AG04450 (cell line): ENCODE measurements around the gene C1orf74. TPM values are rescaled to one million over a fixed set of nuclear protein-coding genes. Genes with fewer than 3 reads are reported as not detected.

Experiments used
- CTCF ChIA-PET: fragments of 300-600, 350-600 bp; formaldehyde crosslinking; extraction: SDS; loops from one replicate; lab custom pipeline; 2022; ENCODE audit warnings: antibody characterized with exemption, inconsistent platforms; lab: Charles Lee
- POLR2A ChIA-PET: fragments of 350-600 bp; formaldehyde crosslinking; extraction: SDS; loops from one replicate; lab custom pipeline; 2021; ENCODE audit warnings: antibody characterized with exemption, inconsistent platforms; lab: Yijun Ruan, JAX
- DNase-seq: peaks from one replicate; pipeline ENCODE4 v3.0.0-alpha.2; 2011; ENCODE audit warnings: low read depth, low spot score
- H3K27ac ChIP-seq: one replicate; pipeline ENCODE4 v1.5.1; 2012; ENCODE audit warnings: low read depth, low read length, control low read depth
- H3K27me3 ChIP-seq: one replicate; pipeline ENCODE4 v1.6.0; 2012; ENCODE audit warnings: low read length; ENCODE audit not compliant: control insufficient read depth, insufficient read depth
- H3K4me3 ChIP-seq: 2 replicates; pipeline ENCODE4 v1.5.1; 2011; ENCODE audit warnings: mild to moderate bottlenecking, low read depth, low read length, control low read depth
- H3K9me3 ChIP-seq: 2 replicates; pipeline ENCODE4 v1.5.1; 2012; ENCODE audit warnings: low read length; ENCODE audit not compliant: control insufficient read depth, insufficient read depth
- polyA plus RNA-seq: library from polyadenylated mRNA; depleted of rRNA; stranded (reverse); fragments of >200 nt; gene quantifications from 2 replicates; pipeline ENCODE4 v1.2.3, GENCODE V29; 2011
- TF ChIP-seq, protein P1 (sequence below): IDR thresholded peaks from 2 replicates; pipeline ENCODE4 v1.5.1; 2011; ENCODE audit warnings: low read depth, low read length, control low read depth, inconsistent platforms

Gene C1orf74
- polyA plus RNA-seq, 1 experiment = 2.2 TPM

DNA sequence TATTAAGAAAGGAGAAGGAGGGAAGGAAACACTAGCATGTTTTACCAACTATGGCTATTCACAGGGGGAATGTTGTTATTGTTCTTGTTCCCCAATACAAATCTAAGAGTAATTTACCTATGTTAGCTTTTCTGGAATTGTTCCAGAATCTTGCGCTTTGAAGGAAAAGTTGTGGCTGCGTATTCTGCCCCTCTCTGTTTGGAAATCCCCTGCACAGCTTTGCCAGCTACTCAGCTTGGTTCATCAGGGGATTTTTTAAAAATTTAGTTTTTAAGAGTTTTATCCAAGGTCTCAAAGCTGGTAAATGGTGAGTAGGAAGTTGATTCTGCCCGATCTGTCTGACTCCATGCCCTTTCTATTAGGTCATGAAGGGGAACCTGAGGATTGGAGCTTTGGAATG is 31.1 kb upstream of the C1orf74 start:
- Histone ChIP-seq H3K9me3 (no peaks in the 10 kb centered on the region), H3K4me3 (no peak overlapping the region), H3K27ac (no peak overlapping the region), H3K27me3 (no peaks in the 10 kb centered on the region)
- no peak for DNase-seq
- CTCF ChIA-PET = interaction anchor here (1.3 to 4.3 kb wide), 4 partner anchors 8 to 239 kb away, joined by 3 to 60 read pairs (median 8); partner anchors contain the start of gene UTP25
- POLR2A ChIA-PET = no interaction called here
- TF ChIP-seq, protein P1, sequence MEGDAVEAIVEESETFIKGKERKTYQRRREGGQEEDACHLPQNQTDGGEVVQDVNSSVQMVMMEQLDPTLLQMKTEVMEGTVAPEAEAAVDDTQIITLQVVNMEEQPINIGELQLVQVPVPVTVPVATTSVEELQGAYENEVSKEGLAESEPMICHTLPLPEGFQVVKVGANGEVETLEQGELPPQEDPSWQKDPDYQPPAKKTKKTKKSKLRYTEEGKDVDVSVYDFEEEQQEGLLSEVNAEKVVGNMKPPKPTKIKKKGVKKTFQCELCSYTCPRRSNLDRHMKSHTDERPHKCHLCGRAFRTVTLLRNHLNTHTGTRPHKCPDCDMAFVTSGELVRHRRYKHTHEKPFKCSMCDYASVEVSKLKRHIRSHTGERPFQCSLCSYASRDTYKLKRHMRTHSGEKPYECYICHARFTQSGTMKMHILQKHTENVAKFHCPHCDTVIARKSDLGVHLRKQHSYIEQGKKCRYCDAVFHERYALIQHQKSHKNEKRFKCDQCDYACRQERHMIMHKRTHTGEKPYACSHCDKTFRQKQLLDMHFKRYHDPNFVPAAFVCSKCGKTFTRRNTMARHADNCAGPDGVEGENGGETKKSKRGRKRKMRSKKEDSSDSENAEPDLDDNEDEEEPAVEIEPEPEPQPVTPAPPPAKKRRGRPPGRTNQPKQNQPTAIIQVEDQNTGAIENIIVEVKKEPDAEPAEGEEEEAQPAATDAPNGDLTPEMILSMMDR = no peak

DNA sequence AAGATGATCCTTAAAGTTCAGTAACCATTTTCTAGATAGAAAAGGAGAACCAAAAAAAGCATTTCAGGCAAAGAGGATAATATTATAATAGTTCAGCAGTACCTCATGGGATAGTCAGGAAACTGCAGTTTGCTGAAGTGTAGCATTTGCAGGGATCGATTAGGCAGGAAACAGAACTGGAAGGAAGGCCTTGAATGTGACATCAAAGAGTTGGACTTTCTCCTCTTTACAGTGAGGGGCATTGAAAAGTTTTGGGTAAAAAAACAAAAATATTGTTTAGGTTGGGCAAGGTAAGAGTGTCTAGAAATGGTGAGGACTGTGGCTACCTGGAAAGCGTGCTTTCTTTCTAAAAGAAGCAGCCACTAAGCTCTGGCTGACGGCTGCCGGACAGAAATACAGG is 29.5 kb upstream of the C1orf74 start:
- no peaks in the 10 kb centered on the region for H3K9me3 ChIP-seq
- TF ChIP-seq, protein P1 = no peak
- no peak overlapping the region for H3K27ac ChIP-seq
- H3K4me3 ChIP-seq = no peak overlapping the region
- POLR2A ChIA-PET = no interaction called here
- DNase-seq = no peak
- no peaks in the 10 kb centered on the region for H3K27me3 ChIP-seq
- CTCF ChIA-PET = interaction anchor here (2.0 to 4.3 kb wide), 2 partner anchors 10 to 13 kb away, joined by 4 to 60 read pairs; no protein-coding TSS in a partner anchor

DNA sequence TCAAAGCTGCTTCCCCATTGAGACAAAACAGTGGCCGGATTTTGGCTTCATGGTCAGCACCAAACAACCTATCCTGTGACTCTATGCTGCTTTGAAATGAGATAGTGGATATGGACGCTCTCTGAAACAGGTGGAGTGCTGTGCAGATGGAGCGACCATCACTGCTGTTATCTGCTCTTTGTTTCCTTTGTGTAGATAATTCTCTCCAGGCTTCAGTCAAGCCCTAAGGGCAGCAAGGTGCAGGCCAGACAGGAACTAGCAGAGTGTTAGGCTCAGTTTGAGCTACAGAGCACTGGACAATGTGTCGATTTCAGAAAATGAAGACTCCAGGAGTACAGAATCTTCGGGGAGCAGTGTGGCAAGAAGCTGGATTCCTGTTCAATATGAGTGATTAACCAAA is 26.4 kb upstream of the C1orf74 start:
- Histone ChIP-seq H3K9me3 (peaks cover 4% of the 10 kb centered on the region; the same call in 1 of the 2 replicates), H3K27me3 (no peaks in the 10 kb centered on the region), H3K4me3 (no peak overlapping the region), H3K27ac (no peak overlapping the region)
- TF ChIP-seq, protein P1 = no peak
- ChIA-PET CTCF (interaction anchor here (1.3 to 1.8 kb wide), 2 partner anchors 12 to 17 kb away, joined by 4 to 30 read pairs; partner anchors contain the start of gene UTP25), POLR2A (no interaction called here)
- no peak for DNase-seq

DNA sequence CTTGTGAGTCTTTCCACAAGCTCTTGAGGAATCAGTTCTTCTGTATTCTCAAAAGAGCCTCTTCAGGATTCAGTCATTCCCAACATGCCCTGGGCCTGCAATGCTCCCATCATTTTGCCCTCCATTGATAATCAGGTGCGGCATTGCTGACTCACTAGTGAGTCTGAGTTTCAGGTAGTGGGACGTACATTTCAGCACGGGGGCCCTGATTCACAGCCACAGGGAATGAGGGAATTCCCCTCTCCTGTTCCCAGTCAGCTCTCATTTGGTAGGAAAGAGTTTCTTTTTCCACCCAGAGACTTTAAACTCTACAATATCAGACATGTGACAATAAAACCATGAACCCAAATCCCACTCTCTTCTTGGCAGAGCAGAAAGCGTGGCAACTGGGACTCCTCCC is 25.3 kb upstream of the C1orf74 start:
- TF ChIP-seq, protein P1 = no peak
- H3K27me3 ChIP-seq = no peaks in the 10 kb centered on the region
- H3K9me3 ChIP-seq = peaks cover 5% of the 10 kb centered on the region; the same call in 1 of the 2 replicates
- POLR2A ChIA-PET = no interaction called here
- no peak overlapping the region for H3K4me3 ChIP-seq
- no peak for DNase-seq
- no peak overlapping the region for H3K27ac ChIP-seq
- CTCF ChIA-PET = interaction anchor here (5.9 kb wide), 1 partner anchor 14 kb away, joined by 85 read pairs; no protein-coding TSS in a partner anchor

DNA sequence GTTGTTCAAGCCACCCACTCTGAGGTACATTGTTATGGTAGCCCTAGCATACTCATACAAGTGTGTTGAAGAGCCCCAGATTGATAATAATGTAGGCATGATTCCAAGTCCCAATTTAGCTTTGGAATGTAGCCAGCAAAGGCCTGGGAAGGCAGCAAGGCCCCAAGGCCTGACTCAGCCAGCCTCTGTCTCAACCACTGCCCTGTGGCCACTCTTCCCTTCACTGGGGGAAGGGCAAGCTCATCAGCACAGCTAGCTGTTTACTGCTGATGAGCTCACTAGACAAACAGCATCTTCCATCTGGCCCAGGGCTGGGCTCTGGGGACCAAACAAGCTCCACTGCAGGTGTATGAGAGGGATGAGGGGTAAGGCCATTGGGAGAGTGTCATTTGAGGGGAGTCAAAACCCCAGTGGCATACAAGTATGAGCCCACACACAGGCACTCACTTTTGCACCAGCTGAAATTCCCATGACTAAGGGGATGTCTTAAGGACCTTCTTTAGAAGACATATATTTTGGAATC is 23.8 kb upstream of the C1orf74 start:
- no peak overlapping the region for H3K4me3 ChIP-seq
- POLR2A ChIA-PET = interaction anchor here (0.6 to 1.4 kb wide), 4 partner anchors 20 to 133 kb away, joined by 3 to 11 read pairs (median 3); partner anchors contain the start of genes G0S2 and UTP25
- H3K27ac ChIP-seq = no peak overlapping the region
- TF ChIP-seq, protein P1 = no peak
- CTCF ChIA-PET = interaction anchor here (0.6 to 5.9 kb wide), 11 partner anchors 12 to 1429 kb away, joined by 3 to 85 read pairs (median 4); partner anchors contain the start of gene UTP25
- peak; percentile 85 for DNase-seq
- H3K27me3 ChIP-seq = no peaks in the 10 kb centered on the region
- peaks cover 5% of the 10 kb centered on the region; the same call in 1 of the 2 replicates for H3K9me3 ChIP-seq
